HCT116 (cell line): ENCODE data around the gene NPIPB2.

ENCODE experiments used
- CEBPB ChIP-seq: IDR thresholded peaks from 2 replicates; pipeline ENCODE4 v1.6.1; 2012; ENCODE audit warnings: low read depth
- CTCF ChIP-seq, 3 experiments: fragments of 200-600 bp in 1 of 3; sonication (generic) in 1 of 3; IDR thresholded peaks in 2 of 3; conservative IDR thresholded peaks in 1 of 3; 2 replicates each; pipeline ENCODE4 v1.5.1; 2012 to 2017; ENCODE audit warnings: low read depth in 2 of 3, low read length in 2 of 3, antibody characterized with exemption in 1 of 3, borderline replicate concordance in 1 of 3, control low read depth in 1 of 3, mild to moderate bottlenecking in 1 of 3, mixed read lengths in 1 of 3, mixed run types in 1 of 3, moderate library complexity in 1 of 3; ENCODE audit not compliant: insufficient read depth in 1 of 3
- EZH2 ChIP-seq: fragments of 200-600 bp; sonication (generic); IDR thresholded peaks from 2 replicates; pipeline ENCODE4 v1.6.1; 2017; ENCODE audit warnings: antibody characterized with exemption, mixed run types

- TF ChIP-seq CEBPB (no peak), EZH2 (no peak), CTCF (IDR thresholded peaks at IDR 0.05 in 2 of 3, conservative IDR thresholded peaks at IDR 0.05 in 1 of 3; ENCODE audit: borderline replicate concordance in 1 of 3, insufficient read depth in 1 of 3, low read depth in 2 of 3, low read length in 2 of 3) (no peak)
Measured at GRCh38 chr16:11968577-11968976, 26.7 kb upstream of the NPIPB2 start.
